ACHN (cell line): Measurements from ENCODE around the gene RNF7.
"Not testable (repeated sequence)": the region's sequence is repeated elsewhere in the genome, so short reads cannot be mapped to it uniquely, and the experiment has no call there.

Experiments
- DNase-seq: peaks from one replicate; pipeline ENCODE4 v3.0.0-alpha.2; 2015
- in situ Hi-C: cut with HindIII; loops from 2 replicates; pipeline ENCODE4 v1.10.0; 2017; ENCODE audit warnings: low sequenced_read_pairs, low pct_ligation_motif_present, low pct_unique_long_range_greater_than_20kb

The RNF7 gene

DNA sequence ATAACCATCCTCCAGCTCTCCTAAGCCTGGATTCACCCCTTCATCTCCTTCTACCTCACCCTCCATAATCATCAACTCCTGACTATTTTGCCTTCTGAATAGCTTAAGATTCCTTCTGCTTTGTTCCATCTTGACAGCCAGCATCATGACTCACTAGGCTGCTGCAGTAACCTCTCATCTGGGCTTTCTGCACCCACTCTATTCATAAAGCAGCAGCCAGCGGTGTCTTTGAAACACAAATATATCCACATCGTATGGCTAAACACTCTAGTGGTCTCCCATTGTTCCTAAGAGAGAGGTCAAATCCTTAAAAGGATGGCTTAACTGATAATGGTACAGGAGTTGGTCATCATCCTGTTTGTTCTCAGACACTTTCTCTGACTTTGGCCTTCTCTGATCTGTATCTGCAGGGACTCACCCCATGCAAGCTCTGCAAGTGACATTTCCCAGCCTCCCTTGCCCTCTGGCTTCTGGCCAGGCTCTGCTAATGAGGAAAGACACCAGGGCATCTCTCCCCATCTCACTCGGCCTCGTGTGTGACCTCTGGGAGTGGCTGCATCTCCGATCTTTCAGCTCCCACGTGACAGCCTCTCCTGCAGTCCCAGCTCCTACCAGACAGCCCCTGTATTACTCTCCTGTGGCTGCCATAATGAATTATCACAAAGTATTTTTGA lies 31.3 kb downstream of the RNF7 start:
- no peak for DNase-seq
- in situ Hi-C loops, result no loop called here

DNA sequence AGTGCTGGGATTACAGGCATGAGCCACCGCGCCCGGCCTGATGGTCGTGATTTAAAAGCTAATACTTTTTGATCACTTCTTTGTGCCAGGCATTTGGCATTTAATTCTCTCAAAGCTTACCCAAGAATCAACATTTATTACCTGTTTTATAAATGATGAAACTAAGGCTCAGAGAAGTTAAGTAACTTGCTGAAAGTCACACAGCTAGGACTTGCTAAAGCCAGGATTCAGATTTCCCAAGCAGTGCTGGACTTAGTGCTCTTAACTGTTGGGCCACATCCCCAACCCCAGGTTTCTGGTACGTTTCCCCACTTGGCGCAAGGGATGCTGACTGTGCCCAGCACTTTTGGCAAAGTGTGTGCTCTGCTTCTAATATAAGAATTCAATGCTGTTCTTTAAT lies 35.6 kb downstream of the RNF7 start:
- DNase-seq, result no peak
- in situ Hi-C loops, result no loop called here

DNA sequence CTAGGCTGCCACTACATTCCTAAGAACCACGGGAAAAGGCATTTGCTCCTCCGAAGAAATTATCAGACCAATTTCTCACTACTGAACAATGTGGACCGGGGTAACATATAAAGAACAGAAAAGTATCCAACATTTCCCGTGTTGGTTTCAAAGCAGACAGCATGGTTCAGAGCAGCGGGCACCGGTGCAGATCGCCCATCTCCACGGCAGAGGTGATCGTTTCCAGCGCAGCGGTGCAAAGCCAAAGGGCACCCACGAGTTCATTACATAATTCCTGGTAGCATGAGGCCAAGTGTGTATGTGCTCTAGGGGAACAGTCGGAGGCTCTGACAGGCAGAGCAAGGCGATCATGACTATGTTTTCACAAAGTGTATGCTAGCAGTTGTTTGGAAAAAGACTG lies 38.3 kb downstream of the RNF7 start:
- in situ Hi-C loops, result no loop called here
- DNase-seq, result no peak

DNA sequence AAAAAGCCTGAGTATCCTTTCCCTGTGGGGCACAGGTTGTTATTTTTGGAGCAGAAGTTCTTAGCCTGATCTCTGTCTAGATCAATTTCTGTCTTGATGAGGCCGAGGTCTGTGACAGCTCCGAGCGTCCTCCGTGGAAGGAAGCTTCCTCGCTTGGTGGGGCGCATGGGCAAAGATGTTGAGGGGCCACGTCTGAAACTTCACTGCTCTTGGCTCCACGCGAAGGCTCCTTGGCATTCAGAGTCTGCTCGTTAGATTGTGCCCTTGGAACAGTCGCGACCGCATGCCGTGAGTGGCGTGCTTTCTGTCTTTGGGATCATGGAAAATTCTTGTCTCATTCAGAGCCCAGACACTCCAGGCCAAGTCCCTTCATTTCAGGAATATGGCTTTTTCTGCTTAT lies 38.8 kb downstream of the RNF7 start:
- DNase-seq, result no peak
- in situ Hi-C loops, result no loop called here

DNA sequence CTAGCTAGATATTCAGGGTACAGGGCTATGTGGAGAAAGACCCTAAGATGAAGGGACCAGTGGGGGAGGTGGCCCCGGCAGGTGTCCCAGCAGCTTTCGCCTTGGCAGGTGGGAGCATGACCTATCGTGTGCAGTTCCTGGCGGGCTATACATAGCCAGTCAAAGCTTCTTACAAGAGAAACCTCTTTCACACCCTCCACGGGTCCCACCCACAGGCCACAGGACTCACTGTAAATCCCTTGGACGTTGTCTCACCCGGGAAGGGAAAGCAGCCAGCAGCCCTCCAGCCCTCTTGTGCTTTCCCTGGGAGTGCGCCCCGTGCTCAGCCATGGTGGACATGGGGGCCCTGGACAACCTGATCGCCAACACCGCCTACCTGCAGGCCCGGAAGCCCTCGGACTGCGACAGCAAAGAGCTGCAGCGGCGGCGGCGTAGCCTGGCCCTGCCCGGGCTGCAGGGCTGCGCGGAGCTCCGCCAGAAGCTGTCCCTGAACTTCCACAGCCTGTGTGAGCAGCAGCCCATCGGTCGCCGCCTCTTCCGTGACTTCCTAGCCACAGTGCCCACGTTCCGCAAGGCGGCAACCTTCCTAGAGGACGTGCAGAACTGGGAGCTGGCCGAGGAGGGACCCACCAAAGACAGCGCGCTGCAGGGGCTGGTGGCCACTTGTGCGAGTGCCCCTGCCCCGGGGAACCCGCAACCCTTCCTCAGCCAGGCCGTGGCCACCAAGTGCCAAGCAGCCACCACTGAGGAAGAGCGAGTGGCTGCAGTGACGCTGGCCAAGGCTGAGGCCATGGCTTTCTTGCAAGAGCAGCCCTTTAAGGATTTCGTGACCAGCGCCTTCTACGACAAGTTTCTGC lies 40.1 kb downstream of the RNF7 start:
- DNase-seq, result no peak
- in situ Hi-C loops, result no loop called here

DNA sequence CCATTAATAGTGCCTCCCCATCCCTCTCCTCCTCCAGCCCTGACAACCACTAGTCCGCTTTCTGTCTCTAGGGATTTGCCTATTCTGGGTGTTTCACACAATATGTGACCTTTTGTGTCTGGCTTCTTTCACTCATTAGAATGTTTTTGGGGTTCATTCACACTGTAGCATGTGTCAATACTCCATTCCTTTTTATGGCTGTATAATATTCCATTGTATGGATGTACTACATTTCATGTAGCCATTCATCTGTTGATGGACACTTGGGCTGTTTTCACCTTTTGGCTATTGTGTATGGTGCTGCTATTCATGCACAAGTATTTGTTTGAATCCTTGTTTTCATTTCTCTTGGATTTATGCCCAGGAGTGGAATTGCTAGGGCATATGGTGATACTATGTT lies 41.6 kb downstream of the RNF7 start:
- in situ Hi-C loops, result no loop called here
- DNase-seq, result no peak

DNA sequence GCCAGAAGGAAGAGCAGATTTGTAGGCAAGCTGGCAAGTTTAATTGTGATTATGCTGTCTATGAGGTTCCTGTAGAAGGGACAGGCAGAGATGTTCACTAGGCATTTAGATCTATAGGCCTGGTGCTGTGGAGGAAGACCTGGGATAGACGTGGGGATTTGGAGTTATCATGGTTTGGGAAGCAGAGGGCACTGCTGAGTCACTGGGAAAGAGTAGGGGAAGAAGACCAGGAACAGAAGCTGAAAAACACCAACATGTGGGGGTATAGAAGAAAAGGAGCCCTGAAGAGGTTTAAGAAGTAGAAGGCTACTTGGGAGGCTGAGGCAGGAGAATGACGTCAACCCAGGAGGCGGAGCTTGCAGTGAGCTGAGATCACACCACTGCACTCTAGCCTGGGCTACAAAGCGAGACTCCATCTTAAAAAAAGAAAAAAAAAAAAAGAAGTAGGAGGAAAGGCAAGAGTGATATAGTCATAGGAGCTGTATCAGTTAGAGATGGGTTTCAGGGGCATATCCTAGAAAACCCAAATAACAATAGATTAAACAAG lies 44.4 kb downstream of the RNF7 start:
- in situ Hi-C loops, result no loop called here
- peak; percentile 4 for DNase-seq

DNA sequence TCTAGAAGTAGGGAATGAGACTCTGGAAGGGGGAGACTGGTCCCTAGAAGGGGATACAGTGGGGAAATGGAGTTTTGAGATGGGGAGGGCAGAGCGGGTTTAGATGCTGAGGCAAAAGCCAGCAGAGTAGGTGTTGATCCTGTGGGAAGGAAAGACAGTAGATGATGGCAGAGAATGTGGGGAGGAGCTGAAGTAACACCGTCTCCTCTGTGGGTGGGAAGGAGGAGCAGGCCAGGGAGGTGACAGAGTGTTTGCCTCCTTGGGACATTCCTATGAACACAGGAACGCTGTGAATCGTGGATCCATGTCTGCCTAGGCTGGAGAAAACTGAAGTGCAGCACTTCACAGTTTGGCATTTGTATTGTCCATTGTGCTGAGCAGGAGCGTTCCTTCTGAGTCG lies 45.5 kb downstream of the RNF7 start:
- no peak for DNase-seq
- in situ Hi-C loops, result no loop called here

DNA sequence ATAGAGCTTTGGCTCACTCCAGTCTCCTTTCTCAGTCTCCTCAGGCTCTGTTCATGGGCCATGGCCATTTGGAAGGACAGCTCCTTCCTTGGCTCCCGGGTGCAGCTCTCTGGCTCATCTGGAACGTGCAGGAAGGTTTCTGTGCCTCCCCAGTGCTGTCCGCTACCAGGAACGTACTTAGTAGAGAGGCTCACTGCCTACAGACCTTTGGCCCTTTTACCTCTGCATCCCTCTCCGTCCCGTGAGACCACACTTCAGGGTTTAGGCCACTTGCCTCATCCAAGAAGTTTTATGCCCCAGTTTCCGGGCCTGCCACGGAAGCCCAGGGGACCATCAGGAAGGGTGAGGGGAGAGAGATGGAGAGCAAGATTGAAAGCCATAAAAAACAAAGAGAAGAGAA lies 46.0 kb downstream of the RNF7 start:
- no peak for DNase-seq
- in situ Hi-C loops, result no loop called here

DNA sequence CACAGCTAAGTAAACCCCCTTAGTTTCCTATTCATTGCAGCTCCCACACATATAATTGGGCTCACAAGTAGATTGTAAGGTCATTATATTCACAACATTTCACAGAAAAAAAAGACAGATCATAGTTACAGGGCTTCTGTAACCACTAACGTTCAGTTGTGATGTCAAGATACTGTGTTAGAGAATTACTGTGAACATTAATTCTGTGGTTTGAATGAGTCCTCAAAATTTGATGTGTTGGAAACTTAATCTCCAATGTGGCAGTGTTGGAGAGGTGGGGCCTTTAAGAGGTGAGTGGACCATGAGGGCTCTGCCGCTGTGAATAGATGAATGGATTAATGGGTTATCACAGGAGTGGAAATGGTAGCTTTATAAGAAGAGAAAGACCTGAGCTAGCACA lies 46.4 kb downstream of the RNF7 start:
- DNase-seq, result no peak
- in situ Hi-C loops, result no loop called here

DNA sequence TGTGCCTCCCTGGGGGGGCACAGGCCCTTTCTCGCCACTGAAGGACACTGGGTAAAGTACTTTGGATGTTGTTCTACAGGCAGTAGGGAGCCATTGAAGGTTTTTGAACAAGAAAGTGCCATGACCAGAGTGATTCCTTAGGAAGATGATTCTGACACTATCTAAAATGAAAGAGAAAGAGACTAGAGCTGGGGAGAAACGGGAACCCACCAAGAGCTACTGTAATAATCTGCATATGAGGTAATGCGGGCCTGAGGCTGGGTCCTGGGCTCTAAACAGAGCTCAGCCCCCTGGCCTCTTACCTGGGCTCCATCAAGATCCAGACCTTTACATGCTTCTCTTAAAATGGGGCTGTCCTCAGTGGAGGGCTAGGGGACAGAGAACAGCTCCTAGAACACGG lies 50.1 kb downstream of the RNF7 start:
- in situ Hi-C loops, result no loop called here
- DNase-seq, result no peak

DNA sequence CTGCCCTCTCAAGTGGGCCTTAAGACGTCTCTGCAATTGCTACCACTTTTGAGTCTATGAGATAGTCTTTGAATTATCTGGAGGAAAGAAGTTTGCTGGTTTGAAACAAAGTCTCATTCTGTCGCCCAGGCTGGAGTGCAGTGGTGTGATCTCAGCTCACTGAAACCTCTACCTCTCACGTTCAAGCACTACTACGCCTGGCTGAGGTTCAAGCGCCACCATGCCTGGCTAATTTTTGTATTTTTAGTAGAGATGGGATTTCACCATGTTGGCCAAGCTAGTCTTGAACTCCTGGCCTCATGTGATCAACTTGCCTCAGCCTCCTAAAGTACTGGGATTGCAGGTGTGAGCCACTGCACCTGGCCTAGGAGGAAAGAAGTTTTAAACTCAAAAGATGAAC lies 50.7 kb downstream of the RNF7 start:
- DNase-seq, in situ Hi-C loops: not testable (repeated sequence)

DNA sequence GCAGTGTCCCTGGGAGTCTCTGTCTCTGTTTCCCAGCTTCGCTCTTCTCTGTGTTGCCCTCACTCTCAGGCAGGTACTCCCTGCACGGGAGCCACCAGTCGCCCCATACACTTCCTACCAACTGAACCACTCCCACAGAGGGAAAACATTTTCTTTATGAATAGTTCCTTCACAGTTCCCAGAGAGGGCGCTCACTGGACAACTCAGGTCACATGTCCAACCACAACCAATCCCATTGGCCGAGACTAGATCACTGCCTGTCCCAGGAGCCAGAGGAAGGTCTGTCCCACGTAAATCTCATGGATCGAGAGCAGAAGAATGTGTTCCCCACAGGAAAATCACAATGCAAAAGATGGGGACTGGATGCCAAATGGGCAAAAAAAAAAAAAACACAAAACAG lies 51.2 kb downstream of the RNF7 start:
- in situ Hi-C loops, result no loop called here
- DNase-seq, result peak; percentile 4

DNA sequence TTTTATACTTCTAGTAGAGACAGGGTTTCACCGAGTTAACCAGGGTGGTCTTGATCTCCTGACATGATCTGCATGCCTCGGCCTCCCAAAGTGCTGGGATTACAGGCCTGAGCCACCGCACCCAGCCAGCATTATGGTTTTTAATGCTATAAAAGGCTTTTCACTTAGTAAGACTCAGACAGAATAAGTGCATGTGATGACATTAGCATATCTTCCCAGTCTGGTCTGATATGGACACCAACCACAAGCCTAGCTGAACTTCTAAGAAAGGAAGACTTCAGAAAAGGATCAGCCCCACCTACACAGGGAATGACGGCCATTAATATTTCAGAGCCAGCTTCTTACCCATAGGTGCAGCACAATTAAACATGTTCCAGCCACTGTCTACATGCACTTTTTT lies 52.1 kb downstream of the RNF7 start:
- no peak for DNase-seq
- in situ Hi-C loops, result no loop called here

DNA sequence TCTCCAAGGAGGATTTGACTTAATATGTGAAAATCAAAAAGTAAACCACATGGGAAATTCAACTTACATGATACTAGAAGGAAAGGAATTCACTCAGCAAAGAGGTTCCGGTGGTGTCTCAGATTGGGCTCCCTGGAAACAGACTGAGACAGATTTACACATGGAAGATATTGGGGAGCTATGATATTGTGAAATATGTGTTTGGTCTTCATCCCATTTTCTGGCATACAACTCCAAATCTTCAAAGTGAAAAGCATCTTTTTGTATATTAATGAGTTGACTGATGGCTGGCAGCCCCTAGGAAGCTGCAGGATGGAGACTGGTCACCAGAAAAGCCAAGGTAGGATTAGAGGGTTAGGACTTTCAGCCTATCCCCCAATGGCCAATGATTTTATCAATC lies 54.4 kb downstream of the RNF7 start:
- in situ Hi-C loops, result no loop called here
- DNase-seq, result no peak

DNA sequence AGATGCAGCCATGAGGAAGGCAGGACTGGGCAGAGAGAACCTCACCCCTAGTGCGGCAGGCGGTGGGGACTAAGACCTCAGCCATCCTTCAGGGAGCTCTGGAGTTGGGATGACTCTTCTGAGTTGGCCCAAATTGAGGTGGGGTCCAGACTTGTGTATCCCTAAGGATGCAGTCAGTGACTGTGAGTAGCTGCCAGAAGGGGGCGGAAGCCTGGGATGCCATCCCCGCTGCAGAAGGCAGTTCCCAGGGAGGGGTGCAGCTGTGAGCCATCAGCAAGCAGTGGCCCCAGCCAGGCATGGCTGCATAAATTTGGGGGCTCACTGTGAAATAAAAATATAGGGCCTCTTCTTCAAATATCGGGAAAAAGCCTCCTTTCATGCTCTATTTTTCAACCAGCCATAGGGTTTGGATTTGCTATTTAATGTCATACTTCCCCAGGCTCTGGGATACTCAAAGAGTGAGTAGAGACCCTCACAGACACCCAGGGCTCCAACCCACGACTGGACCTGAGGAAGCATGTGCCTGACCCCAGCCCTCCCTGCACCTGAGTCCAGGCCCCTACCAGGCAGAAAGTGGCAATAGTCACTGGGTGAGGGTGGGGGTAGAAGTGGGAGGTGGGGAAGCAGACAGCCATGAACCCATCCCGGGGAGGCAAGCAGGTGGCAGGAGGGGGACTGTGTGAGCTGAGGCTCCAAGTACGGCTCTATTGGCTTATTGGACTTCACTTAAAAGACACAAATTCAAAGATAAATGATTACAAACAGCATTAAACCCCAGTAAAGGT lies 55.6 kb downstream of the RNF7 start:
- in situ Hi-C loops, result no loop called here
- no peak for DNase-seq

DNA sequence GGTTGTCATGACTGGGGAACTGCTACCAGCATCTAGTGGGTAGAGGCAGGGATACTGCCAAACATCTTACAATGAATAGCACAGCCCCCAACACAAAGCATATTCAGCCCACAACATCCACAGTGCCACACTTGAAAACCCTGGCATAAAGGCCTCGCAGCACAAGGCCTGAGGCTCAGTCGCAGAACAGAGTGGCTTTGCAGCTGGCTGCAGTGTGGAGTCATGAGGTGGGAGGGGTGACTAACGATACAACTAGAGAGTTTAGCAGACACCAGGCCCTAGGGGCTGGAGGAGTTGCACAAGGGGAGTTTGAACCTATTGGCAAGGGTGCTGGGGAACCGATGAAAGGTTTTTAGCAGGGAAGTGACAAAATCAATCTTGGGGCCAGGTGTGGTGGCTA lies 57.2 kb downstream of the RNF7 start:
- in situ Hi-C loops, result no loop called here
- DNase-seq, result no peak

DNA sequence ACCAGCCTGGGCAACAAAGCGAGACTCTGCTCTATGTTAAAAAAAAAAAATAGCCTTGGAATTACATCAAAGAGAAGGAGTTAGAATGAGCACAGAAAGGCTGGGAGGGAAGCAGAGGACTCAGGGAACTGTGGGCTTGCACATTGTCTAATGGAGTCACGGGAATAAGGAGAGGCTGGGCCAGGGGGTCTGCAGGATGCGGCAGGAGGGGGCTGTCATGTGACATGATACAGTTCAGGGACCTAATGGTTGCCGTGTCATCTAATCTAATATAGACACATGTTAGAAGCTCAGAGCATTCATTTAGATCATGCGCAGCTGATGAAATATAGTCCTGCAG lies 57.6 kb downstream of the RNF7 start:
- DNase-seq, result no peak
- in situ Hi-C loops, result no loop called here

DNA sequence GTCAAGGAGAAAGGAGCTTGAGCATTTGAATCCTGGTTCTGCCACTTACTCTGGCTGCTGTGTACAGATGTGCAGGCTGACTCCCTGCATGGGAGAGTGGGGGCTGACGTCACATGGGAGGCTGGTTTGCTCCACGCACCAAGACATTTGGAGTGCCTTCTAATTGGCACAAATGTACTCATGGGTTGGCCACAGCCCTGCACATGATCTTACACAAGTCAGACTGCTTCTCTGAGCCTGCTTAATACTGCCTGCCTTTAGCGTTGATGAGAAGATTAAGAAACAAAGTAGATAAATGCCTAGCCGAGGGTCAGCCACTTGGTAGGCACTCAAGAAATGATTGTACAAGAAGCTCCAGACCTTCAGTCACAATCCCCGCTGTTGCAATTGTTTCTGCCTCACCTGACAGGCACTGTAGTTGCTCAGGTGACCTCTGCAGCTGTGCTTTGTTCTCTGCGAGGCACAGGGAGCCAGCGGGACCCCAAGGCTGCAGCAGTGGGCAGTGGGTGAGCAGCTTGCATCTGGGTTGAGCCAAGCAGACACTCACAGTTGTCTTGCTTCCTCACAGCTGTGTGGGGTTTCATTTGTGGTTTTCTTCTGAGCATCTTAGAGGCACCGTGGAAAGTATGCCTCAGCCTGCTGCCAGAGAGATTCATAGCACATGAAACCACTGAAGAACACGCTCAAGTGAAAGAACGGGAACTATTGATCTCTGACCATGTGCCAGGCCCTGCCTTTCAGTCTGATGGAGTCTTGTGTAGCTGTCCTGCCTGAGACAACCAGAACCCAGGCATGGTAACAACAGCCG lies 58.2 kb downstream of the RNF7 start:
- DNase-seq, result no peak

More for the DNA sequence above, 58.2 kb downstream of the RNF7 start:
- in situ Hi-C loops, result no loop called here
